Calu3 (cell line): ENCODE results near the gene FOXN3. TPM values are rescaled to one million over a fixed set of nuclear protein-coding genes. Genes with fewer than 3 reads are reported as not detected.

Experiments used
- BruUV-seq: library from RNA; stranded (reverse); fragments of 400-500 nt; replicated peaks from 2 replicates; lab custom pipeline; 2021; lab: Mats Ljungman, UMichigan
- CTCF ChIA-PET: fragments of 300-600 bp; sonication (Branson Sonifier 250); formaldehyde crosslinking; loops from one replicate; lab custom pipeline; 2022; ENCODE audit warnings: antibody characterized with exemption; lab: Charles Lee
- DNase-seq: peaks from one replicate; pipeline ENCODE4 v3.0.0; 2022
- H3K27ac Mint-ChIP-seq: one replicate; pipeline ENCODE4 v1.8.0; 2022; ENCODE audit warnings: mixed read lengths; ENCODE audit not compliant: unreplicated experiment
- H3K27me3 Mint-ChIP-seq: one replicate; pipeline ENCODE4 v1.8.0; 2022; ENCODE audit warnings: mixed read lengths; ENCODE audit not compliant: unreplicated experiment
- H3K36me3 Mint-ChIP-seq: one replicate; pipeline ENCODE4 v1.8.0; 2022; ENCODE audit warnings: mild to moderate bottlenecking, moderate library complexity, mixed read lengths; ENCODE audit not compliant: insufficient read depth, unreplicated experiment
- H3K4me1 Mint-ChIP-seq: one replicate; pipeline ENCODE4 v1.8.0; 2022; ENCODE audit warnings: mild to moderate bottlenecking, low read depth, mixed read lengths; ENCODE audit not compliant: unreplicated experiment
- H3K4me3 Mint-ChIP-seq: one replicate; pipeline ENCODE4 v1.8.0; 2022; ENCODE audit warnings: mild to moderate bottlenecking, low read depth, moderate library complexity, mixed read lengths; ENCODE audit not compliant: unreplicated experiment
- H3K9me3 Mint-ChIP-seq: one replicate; pipeline ENCODE4 v1.8.0; 2022; ENCODE audit warnings: low read depth, mixed read lengths; ENCODE audit not compliant: unreplicated experiment
- intact Hi-C: fragments of 100-400 bp; cut with micrococcal nuclease; formaldehyde crosslinking; loops from one replicate; pipeline ENCODE4 v1.10.0; 2022; ENCODE audit not compliant: unreplicated experiment
- total RNA-seq: library from RNA; stranded (reverse); gene quantifications from 2 replicates; pipeline ENCODE4 v1.2.3, GENCODE V29; 2022
- TF ChIP-seq, protein P1 (sequence below): fragments of 200-600 bp; IDR thresholded peaks from one replicate; pipeline ENCODE4 v1.8.0; 2022; ENCODE audit warnings: antibody characterized with exemption; ENCODE audit not compliant: unreplicated experiment

The FOXN3 gene
- total RNA-seq, 1 experiment from 2014 or later, result 11.8 TPM

DNA sequence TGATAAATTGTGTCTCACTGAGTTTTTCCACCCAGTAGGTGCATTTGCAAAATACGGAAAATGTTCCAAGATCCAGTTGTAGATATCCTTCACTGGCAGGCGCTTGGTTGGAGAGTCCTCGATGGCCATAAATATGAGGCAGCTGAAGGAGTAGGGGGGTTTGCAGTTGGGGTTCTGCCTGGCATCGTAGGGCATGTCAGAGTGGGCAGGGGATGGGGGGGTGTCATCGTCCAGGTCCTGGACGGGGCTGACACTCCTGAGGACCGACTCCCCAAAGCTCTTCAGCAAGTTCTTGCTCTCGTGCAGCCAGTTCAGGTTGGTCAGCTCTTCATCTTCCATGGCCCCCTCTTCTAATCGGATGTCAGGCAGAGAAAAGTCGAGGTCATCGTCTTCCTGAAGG, 5.1 kb downstream of the FOXN3 start:
- Mint-ChIP-seq H3K27me3 (no peaks in the 10 kb centered on the region), H3K4me3 (no peak overlapping the region), H3K36me3 (peaks cover 14% of the 10 kb centered on the region), H3K9me3 (no peaks in the 10 kb centered on the region), H3K27ac (no peak overlapping the region), H3K4me1 (peaks cover 7% of the 10 kb centered on the region)
- CTCF ChIA-PET, result interaction anchor here (0.6 kb wide), 1 partner anchor 241 kb away, joined by 8 read pairs; no protein-coding TSS in a partner anchor
- no peak for DNase-seq
- TF ChIP-seq, protein P1, sequence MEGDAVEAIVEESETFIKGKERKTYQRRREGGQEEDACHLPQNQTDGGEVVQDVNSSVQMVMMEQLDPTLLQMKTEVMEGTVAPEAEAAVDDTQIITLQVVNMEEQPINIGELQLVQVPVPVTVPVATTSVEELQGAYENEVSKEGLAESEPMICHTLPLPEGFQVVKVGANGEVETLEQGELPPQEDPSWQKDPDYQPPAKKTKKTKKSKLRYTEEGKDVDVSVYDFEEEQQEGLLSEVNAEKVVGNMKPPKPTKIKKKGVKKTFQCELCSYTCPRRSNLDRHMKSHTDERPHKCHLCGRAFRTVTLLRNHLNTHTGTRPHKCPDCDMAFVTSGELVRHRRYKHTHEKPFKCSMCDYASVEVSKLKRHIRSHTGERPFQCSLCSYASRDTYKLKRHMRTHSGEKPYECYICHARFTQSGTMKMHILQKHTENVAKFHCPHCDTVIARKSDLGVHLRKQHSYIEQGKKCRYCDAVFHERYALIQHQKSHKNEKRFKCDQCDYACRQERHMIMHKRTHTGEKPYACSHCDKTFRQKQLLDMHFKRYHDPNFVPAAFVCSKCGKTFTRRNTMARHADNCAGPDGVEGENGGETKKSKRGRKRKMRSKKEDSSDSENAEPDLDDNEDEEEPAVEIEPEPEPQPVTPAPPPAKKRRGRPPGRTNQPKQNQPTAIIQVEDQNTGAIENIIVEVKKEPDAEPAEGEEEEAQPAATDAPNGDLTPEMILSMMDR, result no peak
- intact Hi-C loops, result loop anchor here (10.0 kb wide), 1 partner anchor 197 kb away; no protein-coding TSS in a partner anchor
- BruUV-seq, result no TSS peak

- Mint-ChIP-seq H3K27ac (no peak overlapping the region), H3K4me3 (no peak overlapping the region), H3K27me3 (no peaks in the 10 kb centered on the region), H3K9me3 (no peaks in the 10 kb centered on the region), H3K4me1 (no peaks in the 10 kb centered on the region), H3K36me3 (no peaks in the 10 kb centered on the region)
- no peak for DNase-seq
- CTCF ChIA-PET, result no interaction called here
- BruUV-seq, result no TSS peak
- TF ChIP-seq, protein P1, result no peak
- intact Hi-C loops, result loop anchor here (10.0 kb wide), 1 partner anchor 195 kb away; no protein-coding TSS in a partner anchor
Measured at GRCh38 chr14:89409961-89410360, 7.1 kb downstream of the FOXN3 start.

DNA sequence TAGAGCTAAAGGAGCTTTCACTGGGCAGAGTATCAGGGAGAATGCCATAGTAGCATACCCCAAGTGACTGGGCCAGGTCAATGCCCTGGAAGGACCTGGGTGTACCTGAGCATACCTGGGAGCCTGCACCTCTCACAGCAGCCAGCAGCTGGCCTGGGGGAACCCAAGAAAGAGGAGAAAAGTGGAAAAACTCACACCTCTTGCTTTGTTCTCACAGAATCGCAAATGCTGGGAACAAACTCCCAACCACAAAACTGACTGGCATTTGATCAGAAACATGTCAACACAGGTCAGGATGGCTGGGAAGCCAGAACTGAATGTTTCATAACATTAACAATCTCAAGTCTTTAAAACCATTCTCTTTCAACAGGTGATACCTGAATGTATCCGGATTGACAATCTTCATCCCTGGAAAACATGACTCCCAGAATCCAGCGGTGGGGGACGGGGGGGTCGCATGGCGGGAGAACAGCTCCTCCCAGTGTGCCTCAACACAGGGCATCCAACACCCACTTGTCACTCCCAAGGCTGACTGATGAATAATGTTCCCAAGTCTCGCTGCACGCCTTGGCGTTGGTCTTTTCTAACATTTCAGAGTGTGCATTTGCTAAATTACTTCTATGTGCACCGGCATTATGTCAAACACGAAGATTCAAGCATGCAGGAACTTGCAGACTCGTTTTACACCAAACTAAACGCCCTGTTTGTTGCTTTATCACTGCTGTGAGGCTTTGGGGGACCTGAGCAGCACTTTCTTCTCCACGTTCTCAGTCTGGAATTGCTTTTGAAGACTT, 7.9 kb downstream of the FOXN3 start:
- DNase-seq, result no peak
- intact Hi-C loops, result no loop called here
- Mint-ChIP-seq H3K4me3 (no peak overlapping the region), H3K9me3 (no peaks in the 10 kb centered on the region), H3K4me1 (no peaks in the 10 kb centered on the region), H3K27me3 (no peaks in the 10 kb centered on the region), H3K27ac (no peak overlapping the region), H3K36me3 (no peaks in the 10 kb centered on the region)
- BruUV-seq, result no TSS peak
- TF ChIP-seq, protein P1, result no peak
- CTCF ChIA-PET, result interaction anchor here (0.5 kb wide), 1 partner anchor 1118 kb away, joined by 3 read pairs; no protein-coding TSS in a partner anchor

DNA sequence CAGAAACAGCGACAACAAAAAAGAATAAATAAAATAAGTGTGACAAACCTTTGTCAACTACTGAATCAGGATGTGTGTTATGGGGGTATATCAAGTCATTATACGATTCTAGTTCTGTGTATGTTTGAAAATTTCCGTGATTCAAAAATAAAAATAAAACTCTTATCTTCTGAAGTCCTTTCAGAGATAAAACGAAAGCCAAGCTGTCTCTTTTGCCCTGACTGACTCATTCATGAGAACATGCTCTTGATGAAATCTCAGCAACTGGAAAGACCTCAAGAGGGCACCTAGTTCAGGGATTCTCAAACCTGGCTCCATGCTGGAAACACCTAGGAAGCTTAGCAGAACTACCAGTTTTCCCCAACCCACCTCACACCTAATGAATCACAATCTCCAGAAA, 9.2 kb downstream of the FOXN3 start:
- no peaks in the 10 kb centered on the region for H3K36me3 Mint-ChIP-seq
- DNase-seq, result no peak
- no peaks in the 10 kb centered on the region for H3K9me3 Mint-ChIP-seq
- H3K4me1 Mint-ChIP-seq, result no peaks in the 10 kb centered on the region
- TF ChIP-seq, protein P1, result no peak
- H3K27ac Mint-ChIP-seq, result no peak overlapping the region
- no peaks in the 10 kb centered on the region for H3K27me3 Mint-ChIP-seq
- BruUV-seq, result no TSS peak
- intact Hi-C loops, result no loop called here
- CTCF ChIA-PET, result no interaction called here
- no peak overlapping the region for H3K4me3 Mint-ChIP-seq
